H1 (cell line): ENCODE measurements around the gene CCDC40. TPM values are rescaled to one million over a fixed set of nuclear protein-coding genes. Genes with fewer than 3 reads are reported as not detected.

Experiments used
- CTCF ChIA-PET: fragments of 300-600 bp; sonication (Branson Sonifier 250); formaldehyde crosslinking; loops from one replicate; lab custom pipeline; 2021; ENCODE audit not compliant: partially characterized antibody; lab: Charles Lee
- POLR2A ChIA-PET: fragments of 300-600 bp; sonication (Branson Sonifier 250); formaldehyde crosslinking; loops from one replicate; lab custom pipeline; 2021; ENCODE audit warnings: inconsistent platforms; ENCODE audit not compliant: partially characterized antibody; lab: Charles Lee
- DNase-seq, 2 experiments: peaks; one replicate each; pipeline versions ENCODE4 v3.0.0 to v3.0.0-alpha.2; 2010 to 2022; ENCODE audit warnings: low spot score in 2 of 2, low read depth in 1 of 2, mixed read lengths in 1 of 2
- FAIRE-seq: peaks from 2 replicates; lab custom pipeline; 2011; peaks lifted over from hg19 to GRCh38; lab: Jason Lieb, UNC
- H2AFZ ChIP-seq: 2 replicates; pipeline ENCODE4 v1.8.1; 2012; ENCODE audit warnings: low read length, inconsistent platforms
- H2AK5ac ChIP-seq: 2 replicates; pipeline ENCODE4 v1.6.1; 2013; ENCODE audit warnings: low read depth, low read length
- H2BK120ac ChIP-seq: replicated peaks from 2 replicates; pipeline ENCODE3; 2013; ENCODE audit warnings: low read depth, low read length, inconsistent platforms
- H2BK12ac ChIP-seq: 2 replicates; pipeline ENCODE4 v1.6.1; 2013; ENCODE audit warnings: low read depth, low read length
- H2BK15ac ChIP-seq: 2 replicates; pipeline ENCODE4 v1.6.1; 2013; ENCODE audit warnings: low read length
- H2BK20ac ChIP-seq: 2 replicates; pipeline ENCODE4 v1.6.1; 2013; ENCODE audit warnings: low read length
- H2BK5ac ChIP-seq: 2 replicates; pipeline ENCODE4 v1.6.1; 2013; ENCODE audit warnings: low read depth, low read length
- H3K14ac ChIP-seq: 2 replicates; pipeline ENCODE4 v1.6.1; 2013; ENCODE audit warnings: inconsistent platforms; ENCODE audit not compliant: insufficient read length
- H3K18ac ChIP-seq: 2 replicates; pipeline ENCODE4 v1.6.1; 2013; ENCODE audit warnings: low read length; ENCODE audit errors: extremely low read depth
- H3K23ac ChIP-seq: 2 replicates; pipeline ENCODE4 v1.6.1; 2013; ENCODE audit warnings: inconsistent platforms; ENCODE audit not compliant: insufficient read length
- H3K23me2 ChIP-seq: 2 replicates; pipeline ENCODE4 v1.6.1; 2013; ENCODE audit warnings: low read depth, low read length
- H3K27ac ChIP-seq: 2 replicates; pipeline ENCODE4 v1.6.1; 2011; ENCODE audit warnings: low read depth, low read length, inconsistent platforms
- H3K27me3 ChIP-seq, 4 experiments: replicated peaks in 1 of 4; 1 replicate in 1 of 4; 2 replicates in 3 of 4; pipeline versions ENCODE4 v1.6.1 to v1.8.1; 2011 to 2013; ENCODE audit warnings: low read length in 3 of 4, mild to moderate bottlenecking in 3 of 4, inconsistent platforms in 2 of 4, mixed read lengths in 2 of 4, moderate library complexity in 1 of 4; ENCODE audit not compliant: control insufficient read depth in 3 of 4, insufficient read depth in 3 of 4; ENCODE audit errors: extremely low read depth in 1 of 4
- H3K36me3 ChIP-seq, 4 experiments: 2 replicates each; pipeline versions ENCODE4 v1.6.1 to v1.8.1; 2011 to 2013; ENCODE audit warnings: mild to moderate bottlenecking in 4 of 4, low read length in 3 of 4, moderate library complexity in 2 of 4, control low read depth in 1 of 4, inconsistent platforms in 1 of 4; ENCODE audit not compliant: insufficient read depth in 4 of 4, control insufficient read depth in 2 of 4
- H3K4ac ChIP-seq: replicated peaks from 2 replicates; pipeline ENCODE3; 2013; ENCODE audit warnings: low read length, low read depth, mixed read lengths, inconsistent platforms; ENCODE audit not compliant: insufficient read length
- H3K4me1 ChIP-seq, 4 experiments: replicated peaks in 1 of 4; 1 replicate in 1 of 4; 2 replicates in 3 of 4; pipeline versions ENCODE4 v1.6.1 to v1.8.1; 2011 to 2013; ENCODE audit warnings: low read length in 3 of 4, inconsistent platforms in 2 of 4, mixed read lengths in 1 of 4; ENCODE audit not compliant: insufficient read depth in 4 of 4, control insufficient read depth in 3 of 4
- H3K4me2 ChIP-seq, 2 experiments: 2 replicates each; pipeline versions ENCODE4 v1.6.1 to v1.8.1; 2011 to 2013; ENCODE audit warnings: low read depth in 2 of 2, low read length in 2 of 2, control low read depth in 1 of 2, inconsistent platforms in 1 of 2, mild to moderate bottlenecking in 1 of 2; ENCODE audit not compliant: insufficient read depth in 1 of 2
- H3K4me3 ChIP-seq, 4 experiments: fragments of 200-600, 300-600 bp in 1 of 4; sonication (generic), shearing (Covaris generic), sonication (Bioruptor Twin) in 1 of 4; 2 replicates each; pipeline versions ENCODE4 v1.5.1 to v1.8.1; 2011 to 2016; ENCODE audit warnings: low read length in 4 of 4, low read depth in 3 of 4, control low read depth in 2 of 4, inconsistent platforms in 2 of 4, mild to moderate bottlenecking in 2 of 4, mixed read lengths in 1 of 4, moderate library complexity in 1 of 4; ENCODE audit not compliant: insufficient read depth in 2 of 4; ENCODE audit errors: extremely low read depth in 1 of 4
- H3K56ac ChIP-seq: replicated peaks from 2 replicates; pipeline ENCODE3; 2013; ENCODE audit warnings: low read depth, mild to moderate bottlenecking, mixed read lengths, low read length, inconsistent platforms; ENCODE audit not compliant: insufficient read length
- H3K79me1 ChIP-seq: 2 replicates; pipeline ENCODE4 v1.6.1; 2013; ENCODE audit warnings: low read depth, low read length, control low read depth
- H3K79me2 ChIP-seq, 2 experiments: 2 replicates each; pipeline versions ENCODE4 v1.6.1 to v1.8.1; 2012 to 2013; ENCODE audit warnings: low read length in 2 of 2, mild to moderate bottlenecking in 2 of 2, inconsistent platforms in 1 of 2; ENCODE audit not compliant: insufficient read depth in 2 of 2, control insufficient read depth in 1 of 2
- H3K9ac ChIP-seq, 4 experiments: replicated peaks in 1 of 4; 1 replicate in 1 of 4; 2 replicates in 3 of 4; pipeline versions ENCODE4 v1.6.1 to v1.8.1; 2011 to 2013; ENCODE audit warnings: low read depth in 3 of 4, low read length in 3 of 4, control low read depth in 2 of 4, mild to moderate bottlenecking in 2 of 4, moderate library complexity in 2 of 4, inconsistent platforms in 1 of 4; ENCODE audit errors: extremely low read depth in 1 of 4
- H3K9me3 ChIP-seq, 2 experiments: 2 replicates each; pipeline versions ENCODE4 v1.6.1 to v1.8.1; 2012 to 2013; ENCODE audit warnings: mild to moderate bottlenecking in 2 of 2, moderate library complexity in 2 of 2, control low read depth in 1 of 2, inconsistent platforms in 1 of 2, low read depth in 1 of 2, low read length in 1 of 2, mixed read lengths in 1 of 2; ENCODE audit not compliant: insufficient read depth in 2 of 2
- H4K20me1 ChIP-seq, 2 experiments: replicated peaks in 1 of 2; 2 replicates each; pipeline versions ENCODE3 to v1.8.1; 2011 to 2013; ENCODE audit warnings: inconsistent platforms in 2 of 2, low read length in 2 of 2, mild to moderate bottlenecking in 1 of 2; ENCODE audit not compliant: insufficient read depth in 2 of 2, control insufficient read depth in 1 of 2
- H4K5ac ChIP-seq: 2 replicates; pipeline ENCODE4 v1.6.1; 2013; ENCODE audit warnings: low read length, low read depth, mixed read lengths, inconsistent platforms; ENCODE audit not compliant: insufficient read length
- H4K8ac ChIP-seq: 2 replicates; pipeline ENCODE4 v1.8.0; 2013; ENCODE audit warnings: mild to moderate bottlenecking, moderate library complexity, low read length, inconsistent platforms; ENCODE audit not compliant: insufficient read depth; ENCODE audit errors: extremely low read depth
- H4K91ac ChIP-seq: replicated peaks from 2 replicates; pipeline ENCODE3; 2013; ENCODE audit warnings: low read length, mixed read lengths, inconsistent platforms; ENCODE audit not compliant: insufficient read length
- ASH2L ChIP-seq: fragments of 200-600, 300-600 bp; sonication (generic); IDR thresholded peaks from one replicate; pipeline ENCODE4 v1.7.1; 2017; ENCODE audit warnings: low read length
- BACH1 ChIP-seq: IDR thresholded peaks from 2 replicates; pipeline ENCODE4 v1.6.1; 2012; ENCODE audit warnings: low read length, improper control_type of control experiment
- CBX8 ChIP-seq: fragments of 300-800, 300-1000 bp; sonication (generic); IDR thresholded peaks from 2 replicates; pipeline ENCODE4 v1.7.1; 2016; ENCODE audit warnings: low read depth, low read length, borderline replicate concordance
- CTBP2 ChIP-seq: IDR thresholded peaks from 2 replicates; pipeline ENCODE4 v1.7.0; 2011; ENCODE audit warnings: borderline replicate concordance, mild to moderate bottlenecking, moderate library complexity, mixed read lengths, low read length; ENCODE audit not compliant: insufficient read depth, insufficient read length
- HDAC6 ChIP-seq: IDR thresholded peaks from one replicate; pipeline ENCODE4 v1.7.1; 2012; ENCODE audit warnings: low read depth, mild to moderate bottlenecking, inconsistent platforms, low read length, moderate library complexity
- MAX ChIP-seq: IDR thresholded peaks from 2 replicates; pipeline ENCODE4 v1.6.1; 2012; ENCODE audit warnings: inconsistent platforms
- POLR2AphosphoS5 ChIP-seq: IDR thresholded peaks from 2 replicates; pipeline ENCODE4 v1.6.1; 2011; ENCODE audit warnings: low read depth, low read length
- SRF ChIP-seq: IDR thresholded peaks from 2 replicates; pipeline ENCODE4 v1.6.1; 2011; ENCODE audit warnings: mild to moderate bottlenecking, low read depth, low read length, moderate library complexity
- TBP ChIP-seq: IDR thresholded peaks from 2 replicates; pipeline ENCODE4 v1.6.1; 2011; ENCODE audit warnings: low read depth, low read length, improper control_type of control experiment
- ZNF274 ChIP-seq: IDR thresholded peaks from 2 replicates; pipeline ENCODE4 v1.7.0; 2012; ENCODE audit warnings: low read length, borderline replicate concordance; ENCODE audit errors: extremely low read depth
- WGBS, 2 experiments: shearing (Covaris generic) in 1 of 2; methylation state at CpG; one replicate each; pipeline versions ENCODE4 v1.1.6 to v1.1.7; 2013 to 2015; ENCODE audit warnings: low lambda C conversion rate in 2 of 2, mixed read lengths in 2 of 2, inconsistent platforms in 1 of 2, low coverage in 1 of 2, missing lambda C conversion rate in 1 of 2; ENCODE audit not compliant: insufficient replicate concordance in 2 of 2, insufficient coverage in 1 of 2, insufficient read length in 1 of 2; ENCODE audit errors: extremely low coverage in 1 of 2, missing lambda C conversion rate in 1 of 2; 5-methylcytosine and 5-hydroxymethylcytosine counted together
- polyA plus RNA-seq, 7 experiments: library from polyadenylated mRNA; depleted of rRNA in 3 of 7; stranded (reverse) in 5 of 7; unstranded in 2 of 7; fragments of >200 nt in 5 of 7; fragments of 200-250 nt in 2 of 7; gene quantifications; 1 replicate in 5 of 7; 2 replicates in 1 of 7; 4 replicates in 1 of 7; pipeline versions ENCODE4 v1.2.1 to v1.2.3, GENCODE V29; 2011 to 2013; ENCODE audit warnings: missing spikeins in 2 of 7, mixed read lengths in 2 of 7
- total RNA-seq: library from RNA; stranded (reverse); fragmentation: NEBNext Ultra II Directional; extraction: Animal tissue kit (Norgen Biotek cat#: 25700); gene quantifications from 2 replicates; pipeline ENCODE4 v1.2.1, GENCODE V29; 2021

Gene CCDC40
- total and polyA plus RNA-seq, 2 of the 8 experiments (the other 6 are each of a cell fraction or from before 2014, with no cell fraction given), result 4.1 to 11.5 TPM

DNA sequence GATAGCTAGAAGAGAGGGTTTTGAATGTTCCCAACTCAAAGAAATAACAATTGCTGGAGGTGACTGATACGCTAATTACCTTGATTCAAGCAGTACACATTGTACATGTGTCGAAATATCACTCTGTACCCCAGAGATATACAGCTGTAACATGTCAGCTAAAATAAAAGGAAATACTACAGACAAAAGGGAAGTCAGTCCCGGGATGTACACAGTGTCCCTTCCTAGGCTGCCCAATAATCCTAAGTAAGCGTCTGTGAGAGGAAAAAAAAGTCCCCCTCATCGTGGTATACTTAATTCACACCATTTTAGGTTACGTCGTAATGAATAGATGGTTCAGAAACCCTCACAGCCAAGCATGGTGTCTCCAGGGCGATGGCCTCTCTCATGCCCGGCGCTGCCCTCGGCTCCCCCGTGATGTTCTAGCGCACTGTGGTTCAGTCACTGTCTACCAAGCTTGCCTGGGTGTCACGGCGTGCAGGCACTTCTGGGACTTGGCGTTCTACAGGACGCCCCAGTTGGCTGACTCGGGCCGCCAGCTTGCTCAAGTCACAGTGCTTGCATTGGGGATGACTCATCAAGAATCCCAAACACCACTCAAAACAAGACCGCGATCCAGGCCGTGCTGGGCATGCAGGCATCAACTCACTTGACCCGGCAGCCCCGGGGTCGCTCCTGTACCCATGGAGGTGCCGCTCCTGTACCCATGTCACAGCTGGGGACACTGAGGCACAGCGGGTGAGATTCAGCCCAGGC lies 27.6 kb downstream of the CCDC40 start:
- no peak overlapping the region for H3K56ac ChIP-seq
- FAIRE-seq, result no peak
- TF ChIP-seq MAX, result no peak
- no peak for TF ChIP-seq ASH2L
- TF ChIP-seq ZNF274, result no peak
- no peak for TF ChIP-seq BACH1
- no peak for TF ChIP-seq POLR2AphosphoS5
- no peak for TF ChIP-seq CTBP2
- TF ChIP-seq CBX8, result no peak
- no peak for TF ChIP-seq HDAC6
- no peak for TF ChIP-seq TBP
- no peak for TF ChIP-seq SRF

More for the DNA sequence above, 27.6 kb downstream of the CCDC40 start:
- no peak overlapping the region for H3K9ac ChIP-seq
- no peak overlapping the region for H3K4ac ChIP-seq
- H4K8ac ChIP-seq, result no peak overlapping the region; the same call in 1 of the 2 replicates
- H3K79me2 ChIP-seq, result no peaks in the 10 kb centered on the region
- WGBS, 2 experiments, result 92% methylated on average over 27 of the region's 27 CpGs; no CpG with 5 or more reads in 1 of the 2 experiments
- no peak overlapping the region for H3K4me3 ChIP-seq
- 0 out of 2 replicates have a peak overlapping the region, but pooled peaks have one; percentile 91 for H2BK12ac ChIP-seq
- no peak overlapping the region for H3K27ac ChIP-seq
- H2AK5ac ChIP-seq, result no peak overlapping the region
- no peak overlapping the region for H3K4me2 ChIP-seq
- ChIA-PET CTCF (interaction anchor here (0.6 to 1.2 kb wide), 5 partner anchors 18 to 229 kb away, joined by 3 to 4 read pairs (median 3); no protein-coding TSS in a partner anchor), POLR2A (no interaction called here)
- peak overlapping the region; percentile 54; the same call in 1 of the 2 replicates for H2BK5ac ChIP-seq
- H4K5ac ChIP-seq, result no peak overlapping the region
- no peak overlapping the region for H2AFZ ChIP-seq
- H3K79me1 ChIP-seq, result no peaks in the 10 kb centered on the region
- DNase-seq, result no peak
- no peaks in the 10 kb centered on the region for H4K20me1 ChIP-seq
- H3K23ac ChIP-seq, result no peak overlapping the region
- H3K9me3 ChIP-seq, result no peaks in the 10 kb centered on the region
- peak overlapping the region; percentile 14; the same call in 1 of the 2 replicates for H3K18ac ChIP-seq
- H3K36me3 ChIP-seq, result no peaks in the 10 kb centered on the region
- H3K4me1 ChIP-seq, result peaks cover 3 to 11% (median 6%) of the 10 kb centered on the region in 4 experiments; a peak in 6 of 7 replicates
- H2BK20ac ChIP-seq, result peak overlapping the region; percentile 49; the same call in 1 of the 2 replicates
- H2BK15ac ChIP-seq, result 0 out of 2 replicates have a peak overlapping the region, but pooled peaks have one; percentile 40
- H3K27me3 ChIP-seq, result no peaks in the 10 kb centered on the region
- H4K91ac ChIP-seq, result no peak overlapping the region
- no peak overlapping the region for H3K14ac ChIP-seq
- H2BK120ac ChIP-seq, result no peak overlapping the region
- no peaks in the 10 kb centered on the region for H3K23me2 ChIP-seq
